Right lobe of liver (tissue), 6 donors: Measurements from ENCODE around the gene PPP2R5C. TPM values are rescaled to one million over a fixed set of nuclear protein-coding genes. Genes with fewer than 3 reads are reported as not detected.

Experiments used
- ATAC-seq, 4 donors: fragments of 200-7000 bp; cut with Tn5 transposase; one replicate each; pipeline ENCODE4 v1.9.1; 2020; ENCODE audit warnings: mild to moderate bottlenecking in 4 of 4, moderate library complexity in 4 of 4
- DNase-seq, 3 donors: peaks; one replicate each; pipeline ENCODE4 v3.0.0-alpha.2; 2020
- H3K27ac ChIP-seq, 3 donors: fragments of 200-600 bp; one replicate each; pipeline ENCODE4 v1.8.0; 2022
- H3K27me3 ChIP-seq, 2 donors: fragments of 200-600 bp; one replicate each; pipeline ENCODE4 v1.8.0; 2022
- H3K36me3 ChIP-seq, 4 donors: fragments of 200-600 bp; sonication (generic) in 1 of 4; one replicate each; pipeline versions ENCODE4 v1.5.1 to v1.8.0; 2017 to 2022; ENCODE audit warnings: control low read depth in 1 of 4
- H3K4me1 ChIP-seq, 4 donors: fragments of 200-600 bp; sonication (generic) in 1 of 4; one replicate each; pipeline versions ENCODE4 v1.5.1 to v1.8.0; 2017 to 2022; ENCODE audit warnings: control low read depth in 1 of 4
- H3K4me3 ChIP-seq, 3 donors: fragments of 200-600 bp; one replicate each; pipeline ENCODE4 v1.8.0; 2022
- H3K9me3 ChIP-seq, 4 donors: fragments of 200-600 bp; sonication (generic) in 1 of 4; one replicate each; pipeline versions ENCODE4 v1.5.1 to v1.8.0; 2017 to 2022; ENCODE audit warnings: control low read depth in 1 of 4
- POLR2A ChIP-seq: fragments of 450-650 bp; IDR thresholded peaks from one replicate; pipeline ENCODE4 v1.6.1; 2017; ENCODE audit warnings: antibody characterized with exemption, mild to moderate bottlenecking
- WGBS: methylation state at CpG from one replicate; pipeline ENCODE4 v1.1.6; 2018; ENCODE audit warnings: low coverage, low lambda C conversion rate; ENCODE audit not compliant: insufficient coverage; ENCODE audit errors: missing lambda C conversion rate; 5-methylcytosine and 5-hydroxymethylcytosine counted together
- intact Hi-C, 2 donors: fragments of 100-400 bp; cut with DNase I; formaldehyde crosslinking; loops; one replicate each; pipeline versions ENCODE4 v1.11.2 to v1.14.1; 2022
- total RNA-seq, 6 experiments: library from RNA; depleted of rRNA in 2 of 6; stranded (reverse); fragments of >200 nt in 2 of 6; fragmentation: NEBNext Ultra II Directional in 3 of 6; extraction: Animal tissue kit (Norgen Biotek cat#: 25700) in 3 of 6; gene quantifications; one replicate each; pipeline versions ENCODE4 v1.1.0 to v1.2.4, GENCODE V29; 2016 to 2023
- TF ChIP-seq, protein P1 (sequence below), 4 donors: fragments of 200-600 bp in 3 of 4; fragments of 450-650 bp in 1 of 4; IDR thresholded peaks; one replicate each; pipeline versions ENCODE4 v1.5.1 to v1.8.0; 2016 to 2022; ENCODE audit warnings: antibody characterized with exemption in 4 of 4, mild to moderate bottlenecking in 2 of 4
- donor health status: DM: no; HTN: yes; CAD: no.
- donor health status: DM: no; HTN: no; CAD: no.
- donor health status: DM: no; HTN: no; CAD: no.
- donor health status: DM: no; HTN: yes; CAD: no.
- donor health status: DM: no; HTN: yes; CAD: no.

PPP2R5C gene
- total RNA-seq, 6 experiments from 2014 or later, result 44.9 to 74.5 (median 55.3) TPM

DNA sequence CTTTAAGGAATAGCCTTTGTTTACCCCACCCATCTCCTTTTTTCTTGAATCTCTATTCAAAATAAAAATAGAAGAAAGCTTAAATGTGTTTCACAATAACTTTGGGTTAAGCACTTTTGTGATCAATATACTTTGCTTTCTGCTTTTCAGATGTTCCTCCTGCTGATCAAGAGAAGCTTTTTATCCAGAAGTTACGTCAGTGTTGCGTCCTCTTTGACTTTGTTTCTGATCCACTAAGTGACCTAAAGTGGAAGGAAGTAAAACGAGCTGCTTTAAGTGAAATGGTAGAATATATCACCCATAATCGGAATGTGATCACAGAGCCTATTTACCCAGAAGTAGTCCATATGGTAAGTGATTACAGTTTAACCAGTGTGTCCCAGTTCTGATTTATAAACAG is 95.0 kb downstream of the PPP2R5C start:
- Histone ChIP-seq H3K36me3 (peaks cover 0 to 13% (median 1%) of the 10 kb centered on the region in 4 donors), H3K4me1 (peaks cover 0 to 9% (median 3%) of the 10 kb centered on the region in 4 donors), H3K27me3 (no peaks in the 10 kb centered on the region), H3K4me3 (no peak overlapping the region), H3K9me3 (no peaks in the 10 kb centered on the region), H3K27ac (peak overlapping the region in 1 of 3 donors; percentile 30)
- 39% methylated on average over 4 of the region's 4 CpGs for whole genome bisulfite sequencing
- DNase-seq (no peak), ATAC-seq (no peak)
- intact Hi-C loops, result no loop called here
- TF ChIP-seq, protein P1, sequence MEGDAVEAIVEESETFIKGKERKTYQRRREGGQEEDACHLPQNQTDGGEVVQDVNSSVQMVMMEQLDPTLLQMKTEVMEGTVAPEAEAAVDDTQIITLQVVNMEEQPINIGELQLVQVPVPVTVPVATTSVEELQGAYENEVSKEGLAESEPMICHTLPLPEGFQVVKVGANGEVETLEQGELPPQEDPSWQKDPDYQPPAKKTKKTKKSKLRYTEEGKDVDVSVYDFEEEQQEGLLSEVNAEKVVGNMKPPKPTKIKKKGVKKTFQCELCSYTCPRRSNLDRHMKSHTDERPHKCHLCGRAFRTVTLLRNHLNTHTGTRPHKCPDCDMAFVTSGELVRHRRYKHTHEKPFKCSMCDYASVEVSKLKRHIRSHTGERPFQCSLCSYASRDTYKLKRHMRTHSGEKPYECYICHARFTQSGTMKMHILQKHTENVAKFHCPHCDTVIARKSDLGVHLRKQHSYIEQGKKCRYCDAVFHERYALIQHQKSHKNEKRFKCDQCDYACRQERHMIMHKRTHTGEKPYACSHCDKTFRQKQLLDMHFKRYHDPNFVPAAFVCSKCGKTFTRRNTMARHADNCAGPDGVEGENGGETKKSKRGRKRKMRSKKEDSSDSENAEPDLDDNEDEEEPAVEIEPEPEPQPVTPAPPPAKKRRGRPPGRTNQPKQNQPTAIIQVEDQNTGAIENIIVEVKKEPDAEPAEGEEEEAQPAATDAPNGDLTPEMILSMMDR (IDR thresholded peaks at IDR 0.05), result no peak
- TF ChIP-seq POLR2A, result no peak

DNA sequence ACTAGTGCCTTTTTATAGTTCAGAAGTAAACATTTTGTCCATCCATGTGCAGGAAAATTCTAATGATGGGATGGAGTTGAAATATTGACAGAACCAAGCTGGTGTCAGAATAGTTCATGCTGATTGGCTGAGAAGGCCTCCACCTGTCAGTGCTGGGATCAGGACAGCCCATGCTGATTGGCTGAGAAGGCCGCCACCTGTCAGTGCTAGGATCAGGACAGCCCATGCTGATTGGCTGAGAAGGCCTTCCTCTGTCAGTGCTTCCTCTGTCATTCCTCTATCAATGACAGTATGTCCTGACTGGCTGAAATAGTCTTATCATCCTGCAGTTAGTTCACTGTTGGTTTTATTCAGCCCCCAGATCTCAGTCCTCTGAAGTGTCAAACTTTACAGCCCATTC is 95.7 kb downstream of the PPP2R5C start:
- Histone ChIP-seq H3K27ac (no peak overlapping the region), H3K9me3 (no peaks in the 10 kb centered on the region), H3K4me1 (peaks cover 0 to 13% (median 4%) of the 10 kb centered on the region in 4 donors), H3K4me3 (no peak overlapping the region), H3K27me3 (no peaks in the 10 kb centered on the region), H3K36me3 (peaks cover 0 to 13% (median 1%) of the 10 kb centered on the region in 4 donors)
- WGBS, result no CpG with 5 or more reads among the region's 1 CpG
- ATAC-seq (no peak), DNase-seq (no peak)
- intact Hi-C loops, result no loop called here
- TF ChIP-seq, protein P1 (IDR thresholded peaks at IDR 0.05), result no peak
- TF ChIP-seq POLR2A, result no peak

DNA sequence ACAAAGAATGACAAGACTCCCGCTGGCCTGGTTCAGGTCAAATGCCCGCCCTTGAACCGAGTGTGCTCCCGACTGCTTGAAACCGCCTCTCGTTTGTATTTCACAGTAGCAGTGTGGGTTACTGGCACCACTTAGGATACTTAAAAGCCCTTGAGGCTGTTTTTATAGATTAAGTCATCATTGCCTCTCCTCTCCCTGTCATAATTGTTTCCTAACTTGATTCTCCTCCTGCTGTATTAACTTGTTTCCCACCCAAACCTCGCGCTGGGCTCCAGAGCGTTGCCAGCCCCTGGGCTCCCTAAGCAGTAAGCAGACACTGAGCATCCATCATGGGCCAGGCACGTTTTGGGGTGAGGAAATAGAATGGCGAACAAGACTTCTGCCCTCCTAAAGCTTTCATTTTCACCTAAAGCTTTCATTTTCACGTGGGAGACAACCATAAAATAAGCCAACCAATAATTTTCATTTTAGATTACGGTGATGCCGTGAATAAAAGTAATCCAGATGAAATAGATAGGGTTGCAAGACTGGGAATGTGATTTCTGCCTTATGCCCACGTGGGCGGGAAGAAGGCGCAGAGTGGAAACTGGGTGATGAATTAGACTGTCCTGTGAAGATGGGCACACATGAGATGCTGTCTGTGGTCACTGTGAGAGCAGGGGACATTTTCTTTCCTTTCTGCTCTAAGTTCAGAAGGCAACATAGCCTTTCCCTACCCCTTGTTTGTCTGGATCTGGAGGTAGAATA is 97.5 kb downstream of the PPP2R5C start:
- Histone ChIP-seq H3K4me1 (peaks cover 0 to 16% (median 4%) of the 10 kb centered on the region in 4 donors), H3K36me3 (peaks cover 0 to 13% (median 1%) of the 10 kb centered on the region in 4 donors), H3K27me3 (no peaks in the 10 kb centered on the region), H3K9me3 (no peaks in the 10 kb centered on the region), H3K27ac (no peak overlapping the region), H3K4me3 (no peak overlapping the region)
- intact Hi-C loops, result no loop called here
- no peak for TF ChIP-seq POLR2A
- TF ChIP-seq, protein P1 (IDR thresholded peaks at IDR 0.05), result no peak
- DNase-seq (no peak), ATAC-seq (no peak)
- 85% methylated on average over 17 of the region's 17 CpGs for WGBS

DNA sequence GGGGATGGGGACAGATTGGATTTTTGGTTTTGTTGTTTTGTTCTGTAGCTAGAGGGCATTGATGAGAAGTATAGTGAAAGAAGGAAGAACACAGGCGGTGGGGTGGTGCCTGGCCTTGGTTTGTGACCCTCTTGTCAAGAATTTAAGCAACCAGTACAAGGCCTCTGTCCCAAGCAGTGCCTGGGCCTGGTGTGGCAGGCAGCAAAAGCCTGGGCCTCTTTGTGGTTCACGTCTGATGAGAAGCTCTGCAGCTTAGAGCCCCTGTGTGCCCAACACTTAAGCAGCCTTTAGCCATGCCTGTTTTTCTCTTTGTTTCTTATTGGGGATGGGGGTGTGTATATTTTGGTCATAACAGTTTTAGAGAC is 98.0 kb downstream of the PPP2R5C start:
- ATAC-seq (no peak), DNase-seq (no peak)
- WGBS, result 67% methylated on average over 1 of the region's 2 CpGs
- intact Hi-C loops, result no loop called here
- no peaks in the 10 kb centered on the region for H3K27me3 ChIP-seq
- peaks cover 0 to 17% (median 1%) of the 10 kb centered on the region in 4 donors for H3K36me3 ChIP-seq
- TF ChIP-seq, protein P1 (IDR thresholded peaks at IDR 0.05), result no peak
- TF ChIP-seq POLR2A, result no peak
- H3K4me1 ChIP-seq, result peaks cover 0 to 16% (median 4%) of the 10 kb centered on the region in 4 donors
- no peak overlapping the region for H3K27ac ChIP-seq
- no peaks in the 10 kb centered on the region for H3K9me3 ChIP-seq
- no peak overlapping the region for H3K4me3 ChIP-seq
